SK-N-SH (cell line): Measurements from ENCODE around the gene PPP1R15B.

Source experiments
- CHD2 ChIP-seq: fragments of 150-350 bp; IDR thresholded peaks from 2 replicates; pipeline ENCODE4 v1.6.1; 2018; ENCODE audit warnings: low read length; ENCODE audit not compliant: partially characterized antibody
- ELF1 ChIP-seq: IDR thresholded peaks from 2 replicates; pipeline ENCODE4 v1.4.0; 2012
- EZH2phosphoT487 ChIP-seq: fragments of 200-600 bp; sonication (generic); IDR thresholded peaks from 2 replicates; pipeline ENCODE4 v1.6.1; 2017; ENCODE audit warnings: low read depth, mixed run types, mild to moderate bottlenecking, antibody characterized with exemption, moderate library complexity, borderline replicate concordance
- RAD21 ChIP-seq: IDR thresholded peaks from 2 replicates; pipeline ENCODE4 v1.6.1; 2012; ENCODE audit warnings: mild to moderate bottlenecking, low read length
- RCOR1 ChIP-seq: fragments of 150-350 bp; IDR thresholded peaks from 2 replicates; pipeline ENCODE4 v1.6.1; 2017; ENCODE audit warnings: antibody characterized with exemption, low read length
- SMC3 ChIP-seq: IDR thresholded peaks from 2 replicates; pipeline ENCODE4 v1.6.1; 2012; ENCODE audit warnings: low read depth, low read length, improper control_type of control experiment
- YY1 ChIP-seq: IDR thresholded peaks from 2 replicates; pipeline ENCODE4 v1.4.0; 2012; ENCODE audit warnings: low read depth, mild to moderate bottlenecking
- TF ChIP-seq, protein P1 (sequence below): fragments of 200-600 bp; sonication (generic); IDR thresholded peaks from 2 replicates; pipeline ENCODE4 v1.6.1; 2017; ENCODE audit warnings: antibody characterized with exemption, mild to moderate bottlenecking, moderate library complexity
- TF ChIP-seq, protein P2 (sequence below): IDR thresholded peaks from 2 replicates; pipeline ENCODE4 v1.6.1; 2012; ENCODE audit warnings: mild to moderate bottlenecking, low read depth, low read length, moderate library complexity

DNA sequence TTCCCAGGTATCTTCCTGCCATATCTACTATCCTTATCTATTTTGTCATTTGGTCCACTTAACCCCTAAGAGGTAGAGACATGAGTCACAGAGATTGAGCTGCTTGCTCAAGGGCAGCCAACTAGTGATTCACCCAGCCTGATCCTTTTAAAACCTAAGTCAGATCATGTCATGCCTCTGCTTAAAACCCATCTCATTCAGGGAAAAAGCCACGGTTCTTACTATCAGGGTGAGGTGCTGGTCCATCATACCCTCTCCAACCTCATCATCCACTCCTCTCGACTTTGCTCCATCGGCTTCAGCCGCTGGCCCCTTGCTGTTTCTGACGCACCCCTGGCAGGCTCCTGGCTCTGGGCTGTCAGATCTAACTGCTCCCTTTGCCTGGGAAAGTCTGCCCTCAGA lies 14.4 kb upstream of the PPP1R15B start:
- TF ChIP-seq, protein P1, sequence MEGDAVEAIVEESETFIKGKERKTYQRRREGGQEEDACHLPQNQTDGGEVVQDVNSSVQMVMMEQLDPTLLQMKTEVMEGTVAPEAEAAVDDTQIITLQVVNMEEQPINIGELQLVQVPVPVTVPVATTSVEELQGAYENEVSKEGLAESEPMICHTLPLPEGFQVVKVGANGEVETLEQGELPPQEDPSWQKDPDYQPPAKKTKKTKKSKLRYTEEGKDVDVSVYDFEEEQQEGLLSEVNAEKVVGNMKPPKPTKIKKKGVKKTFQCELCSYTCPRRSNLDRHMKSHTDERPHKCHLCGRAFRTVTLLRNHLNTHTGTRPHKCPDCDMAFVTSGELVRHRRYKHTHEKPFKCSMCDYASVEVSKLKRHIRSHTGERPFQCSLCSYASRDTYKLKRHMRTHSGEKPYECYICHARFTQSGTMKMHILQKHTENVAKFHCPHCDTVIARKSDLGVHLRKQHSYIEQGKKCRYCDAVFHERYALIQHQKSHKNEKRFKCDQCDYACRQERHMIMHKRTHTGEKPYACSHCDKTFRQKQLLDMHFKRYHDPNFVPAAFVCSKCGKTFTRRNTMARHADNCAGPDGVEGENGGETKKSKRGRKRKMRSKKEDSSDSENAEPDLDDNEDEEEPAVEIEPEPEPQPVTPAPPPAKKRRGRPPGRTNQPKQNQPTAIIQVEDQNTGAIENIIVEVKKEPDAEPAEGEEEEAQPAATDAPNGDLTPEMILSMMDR = no peak
- no peak for TF ChIP-seq RCOR1
- TF ChIP-seq, protein P2, sequence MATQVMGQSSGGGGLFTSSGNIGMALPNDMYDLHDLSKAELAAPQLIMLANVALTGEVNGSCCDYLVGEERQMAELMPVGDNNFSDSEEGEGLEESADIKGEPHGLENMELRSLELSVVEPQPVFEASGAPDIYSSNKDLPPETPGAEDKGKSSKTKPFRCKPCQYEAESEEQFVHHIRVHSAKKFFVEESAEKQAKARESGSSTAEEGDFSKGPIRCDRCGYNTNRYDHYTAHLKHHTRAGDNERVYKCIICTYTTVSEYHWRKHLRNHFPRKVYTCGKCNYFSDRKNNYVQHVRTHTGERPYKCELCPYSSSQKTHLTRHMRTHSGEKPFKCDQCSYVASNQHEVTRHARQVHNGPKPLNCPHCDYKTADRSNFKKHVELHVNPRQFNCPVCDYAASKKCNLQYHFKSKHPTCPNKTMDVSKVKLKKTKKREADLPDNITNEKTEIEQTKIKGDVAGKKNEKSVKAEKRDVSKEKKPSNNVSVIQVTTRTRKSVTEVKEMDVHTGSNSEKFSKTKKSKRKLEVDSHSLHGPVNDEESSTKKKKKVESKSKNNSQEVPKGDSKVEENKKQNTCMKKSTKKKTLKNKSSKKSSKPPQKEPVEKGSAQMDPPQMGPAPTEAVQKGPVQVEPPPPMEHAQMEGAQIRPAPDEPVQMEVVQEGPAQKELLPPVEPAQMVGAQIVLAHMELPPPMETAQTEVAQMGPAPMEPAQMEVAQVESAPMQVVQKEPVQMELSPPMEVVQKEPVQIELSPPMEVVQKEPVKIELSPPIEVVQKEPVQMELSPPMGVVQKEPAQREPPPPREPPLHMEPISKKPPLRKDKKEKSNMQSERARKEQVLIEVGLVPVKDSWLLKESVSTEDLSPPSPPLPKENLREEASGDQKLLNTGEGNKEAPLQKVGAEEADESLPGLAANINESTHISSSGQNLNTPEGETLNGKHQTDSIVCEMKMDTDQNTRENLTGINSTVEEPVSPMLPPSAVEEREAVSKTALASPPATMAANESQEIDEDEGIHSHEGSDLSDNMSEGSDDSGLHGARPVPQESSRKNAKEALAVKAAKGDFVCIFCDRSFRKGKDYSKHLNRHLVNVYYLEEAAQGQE = no peak
- TF ChIP-seq EZH2phosphoT487 = no peak
- TF ChIP-seq ELF1 = no peak
- no peak for TF ChIP-seq SMC3
- no peak for TF ChIP-seq YY1
- TF ChIP-seq CHD2 = no peak
- TF ChIP-seq RAD21 = no peak
